HG03432 (cell line): Measurements from ENCODE around the gene ACTG2.
"Not testable (repeated sequence)": the region's sequence is repeated elsewhere in the genome, so short reads cannot be mapped to it uniquely, and the experiment has no call there.

ENCODE experiments used
- ATAC-seq: cut with Tn5 transposase; IDR thresholded peaks from one replicate; pipeline ENCODE4 v1.9.1; 2021; ENCODE audit warnings: mild to moderate bottlenecking, moderate library complexity; ENCODE audit not compliant: unreplicated experiment

The ACTG2 gene

DNA sequence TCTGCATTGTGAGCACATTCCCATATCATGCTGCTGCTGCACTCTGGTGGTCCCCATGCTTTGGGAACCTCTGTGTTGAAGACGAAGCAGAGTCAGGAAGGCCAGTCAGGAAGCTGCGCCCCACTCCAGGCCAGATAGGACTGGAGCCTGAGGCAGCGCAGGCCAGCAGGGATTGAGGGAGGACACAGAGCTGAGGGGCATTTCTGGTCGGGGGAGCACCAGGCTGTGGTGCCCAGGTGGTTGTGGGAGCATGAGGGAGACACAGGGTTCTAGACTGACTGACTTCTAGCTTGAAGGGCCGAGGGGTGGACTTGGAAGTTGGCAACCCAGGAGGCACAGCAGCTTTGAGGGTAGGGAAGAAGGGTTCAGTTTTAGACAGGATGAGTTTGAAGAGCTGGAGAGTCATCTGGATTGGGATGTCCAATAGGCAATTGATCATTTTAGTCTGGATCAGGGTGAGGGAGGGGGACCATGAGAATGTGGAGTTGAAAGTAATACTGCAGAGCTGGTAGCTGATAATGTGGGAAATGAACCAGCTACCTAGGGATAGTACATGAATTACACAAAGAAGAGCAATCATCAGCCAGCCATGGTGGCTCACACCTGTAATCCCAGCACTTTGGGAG is 1.4 kb upstream of the ACTG2 start:
- no peak for ATAC-seq

DNA sequence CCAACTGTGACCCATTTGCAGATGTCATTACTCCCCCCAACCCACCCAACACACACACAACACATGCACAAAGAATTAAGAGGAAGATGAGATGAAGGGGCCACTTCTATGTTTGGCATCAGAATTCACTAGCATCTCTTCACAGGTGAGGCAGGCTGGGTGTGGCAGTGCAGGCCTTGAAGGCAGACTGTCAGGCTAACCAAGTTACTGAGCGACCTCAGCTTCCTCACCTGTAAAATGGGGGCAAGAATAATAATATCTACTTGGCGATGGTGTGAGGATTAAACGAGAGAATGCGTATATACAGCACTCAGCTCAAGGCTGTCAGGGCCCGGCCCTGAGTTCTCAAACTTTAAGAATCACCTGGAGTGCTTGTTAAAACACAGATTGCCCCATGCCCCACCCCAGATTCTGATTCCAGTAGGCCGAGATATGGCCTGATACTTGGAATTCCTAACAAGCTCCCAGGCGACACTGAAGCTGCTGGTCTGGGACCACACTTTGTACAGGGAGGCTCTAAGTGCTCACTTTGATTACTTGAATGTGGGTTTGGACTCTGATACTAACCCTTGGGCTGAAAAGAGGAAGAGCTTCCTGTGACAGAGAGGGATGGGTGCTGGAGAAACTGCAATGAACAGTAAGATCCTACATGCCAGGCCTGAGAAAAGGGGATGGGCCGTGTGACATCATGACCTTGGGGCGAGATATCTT is 1.1 kb downstream of the ACTG2 start:
- ATAC-seq = no peak

DNA sequence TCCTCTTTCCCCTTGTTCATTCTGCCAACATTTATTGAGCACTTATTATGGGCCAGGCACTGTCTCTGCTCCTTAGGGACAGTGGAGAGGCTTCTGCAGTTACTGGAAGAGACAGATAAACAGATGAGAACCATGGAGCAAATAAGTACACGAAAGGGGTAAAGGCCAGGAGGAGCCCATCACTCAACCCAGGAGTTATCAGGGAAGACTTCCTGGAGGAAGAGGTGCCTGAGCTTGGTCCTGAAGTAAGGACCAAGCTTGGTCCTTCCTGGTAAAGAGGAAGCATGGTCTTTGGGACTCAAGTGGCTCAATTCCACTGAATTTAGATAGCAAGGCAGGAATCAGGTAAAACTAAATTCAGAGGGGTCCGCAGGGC is 1.7 kb downstream of the ACTG2 start:
- no peak for ATAC-seq

DNA sequence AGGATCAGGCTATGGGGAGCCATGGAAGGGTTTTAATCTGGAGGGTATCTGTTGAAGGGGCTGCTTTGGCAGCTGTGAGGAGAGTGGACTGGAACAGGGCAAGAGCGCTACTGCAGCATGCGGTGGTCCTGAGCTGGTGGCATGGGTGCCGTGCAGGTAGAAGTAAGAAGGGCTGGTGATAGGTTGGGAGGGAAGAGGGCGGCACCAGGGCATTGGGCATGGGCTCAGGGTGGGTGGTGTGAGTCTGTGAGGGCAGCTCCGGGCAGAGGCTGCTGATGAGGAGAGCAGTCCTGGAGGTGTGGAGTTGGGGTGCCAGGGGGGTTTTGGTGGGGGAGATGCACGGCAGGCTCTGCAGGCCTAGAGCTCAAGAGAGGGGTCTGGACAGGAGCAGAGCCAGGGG is 2.1 kb downstream of the ACTG2 start:
- no peak for ATAC-seq

DNA sequence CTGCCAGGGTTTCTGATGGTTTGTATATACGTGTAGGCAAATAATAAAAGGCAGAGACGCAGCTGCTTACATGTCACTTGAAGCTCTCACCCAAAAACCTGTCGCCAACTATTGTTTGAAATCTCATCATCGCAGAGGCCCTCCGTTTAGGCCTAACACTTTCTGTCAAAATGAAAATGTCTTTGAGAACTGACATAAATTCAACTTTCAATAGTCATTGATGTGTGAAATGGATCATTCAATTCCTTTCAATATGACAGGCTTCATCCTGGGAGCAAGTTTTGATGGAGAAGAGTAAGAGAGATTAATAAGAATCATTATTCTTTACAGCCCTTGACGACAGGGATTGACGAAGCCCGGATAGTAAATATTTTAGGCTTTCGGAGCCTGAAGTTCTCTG is 2.7 kb downstream of the ACTG2 start:
- no peak for ATAC-seq

DNA sequence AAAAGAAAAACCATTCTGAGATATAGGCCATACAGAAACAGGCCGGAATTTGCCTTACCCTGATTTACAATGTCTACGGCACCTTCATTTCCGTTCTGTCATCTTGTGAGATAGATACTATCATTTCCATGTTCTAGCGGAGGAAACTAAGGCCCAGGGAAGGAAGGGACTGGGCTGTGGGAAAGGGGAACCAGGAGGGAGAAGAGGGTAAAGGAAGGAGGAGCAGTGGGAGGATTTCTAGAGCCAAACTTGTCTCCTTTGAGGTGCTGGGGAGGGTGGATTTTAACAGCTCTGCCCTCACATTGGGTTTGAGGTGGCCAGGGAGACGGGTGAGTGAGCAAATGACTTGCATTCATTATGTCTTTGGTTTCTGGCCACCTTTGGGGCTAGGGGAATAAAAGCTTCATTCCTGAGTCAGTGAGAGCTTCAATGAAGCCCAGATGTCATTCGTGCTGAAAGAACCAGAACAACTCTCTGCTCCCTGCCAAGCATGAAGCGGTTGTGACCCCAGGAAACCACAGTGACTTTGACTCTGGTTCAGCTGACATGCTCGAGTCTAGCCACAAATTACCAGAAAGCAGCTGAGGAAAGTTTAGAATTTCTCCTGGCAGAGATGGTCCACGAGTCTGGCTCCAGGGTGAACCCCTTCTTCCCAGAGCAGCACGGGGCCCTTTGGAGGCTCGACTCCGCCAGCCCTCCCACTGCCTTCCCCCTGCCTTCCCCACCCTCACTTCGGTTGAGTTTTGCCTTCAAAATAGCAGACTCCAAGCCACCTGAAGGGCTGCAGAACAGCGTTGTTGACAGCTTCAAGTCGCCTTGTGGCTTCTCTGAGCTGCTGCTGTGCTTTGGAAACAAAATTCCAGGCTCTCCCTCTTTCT is 3.8 kb downstream of the ACTG2 start:
- peak; percentile 69 for ATAC-seq

DNA sequence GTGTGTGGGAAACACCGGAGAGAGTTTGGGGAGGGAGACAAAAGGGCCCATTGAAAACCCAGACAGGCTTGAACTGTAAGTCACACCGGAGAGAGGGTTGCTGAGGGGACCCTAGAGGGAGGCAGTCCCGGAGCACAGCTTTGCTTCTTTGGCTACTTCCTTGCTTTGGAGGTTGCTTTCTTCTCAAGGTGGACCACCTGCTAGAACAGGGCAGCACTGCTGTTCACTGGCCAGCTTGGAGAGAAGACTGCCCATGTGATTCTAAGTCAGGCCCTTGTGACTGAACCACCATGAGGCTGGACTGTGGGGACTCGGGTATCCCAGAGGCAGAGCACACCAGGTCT is 4.4 kb downstream of the ACTG2 start:
- no peak for ATAC-seq

DNA sequence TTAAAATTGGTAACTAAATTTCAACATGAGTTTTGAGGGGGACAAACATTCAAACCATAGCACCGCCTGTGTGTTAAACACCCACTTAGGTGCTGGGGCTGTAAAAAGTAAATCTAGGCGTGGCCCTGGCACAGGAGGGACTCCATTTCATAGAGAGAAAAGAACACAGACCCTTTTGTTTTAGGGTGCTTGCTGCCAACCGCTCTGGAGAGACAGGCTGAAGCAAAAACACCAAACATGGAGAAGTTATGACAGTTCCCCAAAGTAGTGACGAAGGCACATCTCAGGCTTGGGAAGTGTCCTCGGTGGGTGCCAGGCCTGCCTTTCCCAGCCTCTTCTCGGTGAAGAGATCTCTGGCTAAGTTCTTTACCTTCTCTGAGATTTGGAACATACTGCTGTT is 5.1 kb downstream of the ACTG2 start:
- ATAC-seq = no peak

DNA sequence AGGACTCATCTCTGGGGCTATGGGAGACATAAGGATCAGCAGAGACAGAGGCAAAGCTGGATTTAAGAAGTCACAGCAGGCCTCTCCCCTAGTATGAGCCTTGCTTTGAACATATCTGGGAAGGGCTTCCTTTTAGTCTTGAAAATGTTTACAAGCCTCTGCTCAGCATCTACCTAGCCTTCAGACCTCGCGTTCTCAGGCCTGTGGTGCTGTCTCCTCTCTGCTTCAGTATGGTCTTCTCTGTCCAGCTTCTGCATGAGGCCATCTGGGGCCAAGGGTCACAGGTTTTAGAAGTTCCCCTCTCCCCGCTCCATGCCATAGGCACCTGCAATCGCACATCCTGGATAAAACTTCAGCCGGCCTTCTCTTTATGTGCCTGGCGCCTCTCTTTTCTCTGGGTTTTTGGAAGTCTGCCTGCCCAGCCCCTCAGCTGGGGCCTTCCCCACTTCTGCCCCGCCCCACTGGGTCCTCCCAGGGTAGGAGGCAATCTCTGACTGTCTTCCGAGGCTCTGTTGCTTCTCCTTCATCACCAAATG is 7.1 kb downstream of the ACTG2 start:
- ATAC-seq = no peak

DNA sequence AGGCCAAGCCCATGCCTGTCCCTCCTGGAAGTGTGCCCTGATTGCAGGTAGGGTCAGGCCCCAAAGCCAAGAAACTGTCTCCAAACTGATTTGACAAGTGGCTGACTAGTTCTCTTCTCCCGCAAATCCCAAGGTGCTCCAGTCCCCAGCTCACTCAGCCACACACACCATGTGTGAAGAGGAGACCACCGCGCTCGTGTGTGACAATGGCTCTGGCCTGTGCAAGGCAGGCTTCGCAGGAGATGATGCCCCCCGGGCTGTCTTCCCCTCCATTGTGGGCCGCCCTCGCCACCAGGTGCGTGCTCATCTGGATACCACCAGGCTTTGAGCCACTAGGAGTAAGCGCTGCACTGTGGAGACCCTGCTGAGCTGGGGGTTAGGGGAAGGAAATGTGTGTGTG is 8.3 kb downstream of the ACTG2 start:
- no peak for ATAC-seq

DNA sequence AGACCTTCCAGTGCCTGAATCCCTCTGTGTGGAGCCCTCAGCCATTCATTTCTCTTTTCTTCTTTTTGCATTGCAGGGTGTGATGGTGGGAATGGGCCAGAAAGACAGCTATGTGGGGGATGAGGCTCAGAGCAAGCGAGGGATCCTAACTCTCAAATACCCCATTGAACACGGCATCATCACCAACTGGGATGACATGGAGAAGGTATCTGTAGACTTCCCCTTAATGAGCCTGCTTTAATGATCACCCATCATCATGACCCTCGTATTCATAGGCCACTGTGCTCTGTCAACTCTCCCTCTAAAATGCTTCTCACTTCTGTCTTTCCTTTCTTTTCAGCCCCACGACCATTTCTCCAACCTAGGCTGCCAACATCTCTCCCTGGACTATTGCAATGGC is 9.5 kb downstream of the ACTG2 start:
- no peak for ATAC-seq

DNA sequence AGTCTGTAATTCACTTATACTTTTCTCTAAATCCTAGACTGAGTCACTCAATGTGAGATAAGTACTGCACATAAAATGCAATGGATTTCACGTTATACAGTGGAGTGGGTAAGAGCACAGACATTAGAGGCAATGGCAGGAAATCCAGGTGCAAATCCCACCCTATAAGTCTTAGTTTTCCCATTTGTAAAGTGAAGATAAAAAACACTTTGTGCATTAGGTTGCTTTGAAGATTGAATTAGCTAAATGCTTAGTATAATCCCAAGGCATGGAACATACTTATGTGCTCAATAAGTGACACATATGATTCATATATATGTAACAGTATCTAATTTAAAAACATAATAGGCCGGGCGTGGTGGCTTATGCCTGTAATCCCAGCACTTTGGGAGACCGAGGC is 10.5 kb downstream of the ACTG2 start:
- ATAC-seq = no peak

DNA sequence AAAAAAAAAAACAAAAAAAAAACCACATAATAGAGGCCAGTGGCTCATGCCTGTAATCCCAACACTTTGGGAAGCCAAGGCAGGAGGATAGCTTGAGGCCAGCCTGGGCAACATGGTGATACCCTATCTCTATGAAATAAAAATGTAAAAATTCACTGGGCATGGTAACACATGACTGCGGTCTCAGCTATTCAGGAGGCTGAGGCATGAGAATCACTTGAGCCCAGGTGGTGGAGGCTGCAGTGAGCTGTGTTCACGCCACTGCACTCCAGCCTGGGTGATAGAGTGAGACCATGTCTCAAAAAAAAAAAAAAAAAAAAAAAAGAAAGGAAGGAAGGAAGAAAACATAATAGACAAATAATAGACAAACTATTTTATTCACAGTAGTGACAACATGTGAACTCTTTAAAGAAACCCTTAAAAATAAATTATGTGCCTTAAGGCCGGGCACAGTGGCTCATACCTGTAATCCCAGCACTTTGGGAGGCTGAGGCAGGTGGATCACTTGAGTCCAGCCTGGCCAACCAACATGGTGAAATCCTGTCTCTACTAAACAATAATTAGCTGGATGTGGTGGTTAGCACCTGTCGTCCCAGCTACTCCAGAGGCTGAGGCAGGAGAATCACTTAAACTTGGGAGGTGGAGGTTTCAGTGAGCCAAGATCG is 11.3 kb downstream of the ACTG2 start:
- not testable (repeated sequence) for ATAC-seq

DNA sequence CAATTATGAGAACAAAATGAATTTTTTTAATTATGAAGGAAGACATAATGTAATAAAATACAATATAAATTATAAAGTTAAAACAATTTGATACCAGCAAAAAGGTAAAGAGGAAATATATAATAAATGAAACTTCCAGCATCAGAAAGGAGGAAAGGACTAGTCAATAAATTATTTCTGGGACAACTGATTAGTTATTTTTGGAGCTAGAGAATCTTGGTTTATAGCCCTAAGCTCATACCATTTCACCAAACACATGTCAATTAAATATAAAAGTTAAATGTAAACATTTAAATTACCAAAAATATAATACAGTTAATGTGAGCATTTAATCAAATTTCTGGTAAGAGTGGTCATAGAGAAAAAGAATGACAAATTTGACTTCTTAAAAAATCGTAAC is 12.1 kb downstream of the ACTG2 start:
- ATAC-seq = no peak

DNA sequence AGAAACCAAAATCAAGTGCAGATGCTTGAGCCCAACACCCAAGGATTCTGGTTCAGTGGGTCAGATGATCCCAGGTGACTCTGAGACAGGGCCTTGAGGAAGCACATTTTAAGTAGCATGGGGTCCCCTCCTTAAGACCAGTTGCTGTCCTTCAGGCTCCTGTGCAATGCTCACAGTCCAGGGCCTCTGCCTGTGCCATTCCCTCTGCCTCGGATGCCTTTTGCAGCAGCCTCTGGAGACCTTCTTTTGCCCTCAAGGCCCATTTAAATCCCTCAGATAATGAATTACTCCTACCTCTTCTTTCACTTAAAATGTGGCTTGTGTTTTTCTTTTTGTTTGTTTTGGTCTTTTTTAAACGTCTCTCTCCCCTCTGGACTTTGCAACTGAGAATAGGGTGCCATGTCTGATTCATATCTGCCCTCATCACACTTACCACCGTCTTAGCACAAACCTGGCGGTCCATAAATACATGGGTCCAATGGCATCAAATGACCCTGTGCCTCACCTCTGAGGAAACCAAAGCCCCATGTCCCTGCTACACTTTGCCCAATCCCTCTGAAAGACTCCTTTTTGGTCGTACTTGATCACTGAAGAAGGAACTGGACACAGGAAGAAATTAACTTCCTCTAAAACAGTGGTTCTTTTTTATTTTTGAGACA is 14.2 kb downstream of the ACTG2 start:
- ATAC-seq = no peak

DNA sequence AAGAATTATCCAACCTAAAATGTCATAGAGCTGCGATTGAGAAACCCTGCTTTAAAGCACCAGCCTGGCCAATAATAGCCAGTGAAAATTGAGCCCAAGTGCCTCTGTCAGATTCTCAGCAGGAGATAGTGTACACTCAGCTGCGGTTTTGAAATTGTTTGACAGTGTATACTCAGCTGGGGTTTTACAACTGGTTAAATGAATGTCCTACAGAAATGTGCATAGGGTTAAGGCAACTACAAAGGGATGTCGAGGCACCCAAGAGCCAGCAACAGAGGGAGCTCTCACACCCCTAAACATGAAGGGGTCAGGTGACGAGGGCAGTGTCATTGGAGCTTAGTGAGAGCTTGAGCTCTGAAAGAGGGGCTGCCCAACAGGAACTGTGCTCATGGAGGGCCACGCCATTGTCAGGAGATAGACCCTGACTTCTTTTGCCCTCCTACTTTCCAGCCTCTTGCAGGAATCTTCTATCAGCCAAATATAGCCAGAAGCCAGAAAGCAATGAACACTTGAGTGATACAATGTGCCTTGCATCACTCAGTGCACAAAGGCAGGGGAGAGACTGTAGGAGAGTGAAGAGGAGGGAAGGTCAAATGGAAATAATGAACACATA is 15.1 kb downstream of the ACTG2 start:
- peak; percentile 75 for ATAC-seq

DNA sequence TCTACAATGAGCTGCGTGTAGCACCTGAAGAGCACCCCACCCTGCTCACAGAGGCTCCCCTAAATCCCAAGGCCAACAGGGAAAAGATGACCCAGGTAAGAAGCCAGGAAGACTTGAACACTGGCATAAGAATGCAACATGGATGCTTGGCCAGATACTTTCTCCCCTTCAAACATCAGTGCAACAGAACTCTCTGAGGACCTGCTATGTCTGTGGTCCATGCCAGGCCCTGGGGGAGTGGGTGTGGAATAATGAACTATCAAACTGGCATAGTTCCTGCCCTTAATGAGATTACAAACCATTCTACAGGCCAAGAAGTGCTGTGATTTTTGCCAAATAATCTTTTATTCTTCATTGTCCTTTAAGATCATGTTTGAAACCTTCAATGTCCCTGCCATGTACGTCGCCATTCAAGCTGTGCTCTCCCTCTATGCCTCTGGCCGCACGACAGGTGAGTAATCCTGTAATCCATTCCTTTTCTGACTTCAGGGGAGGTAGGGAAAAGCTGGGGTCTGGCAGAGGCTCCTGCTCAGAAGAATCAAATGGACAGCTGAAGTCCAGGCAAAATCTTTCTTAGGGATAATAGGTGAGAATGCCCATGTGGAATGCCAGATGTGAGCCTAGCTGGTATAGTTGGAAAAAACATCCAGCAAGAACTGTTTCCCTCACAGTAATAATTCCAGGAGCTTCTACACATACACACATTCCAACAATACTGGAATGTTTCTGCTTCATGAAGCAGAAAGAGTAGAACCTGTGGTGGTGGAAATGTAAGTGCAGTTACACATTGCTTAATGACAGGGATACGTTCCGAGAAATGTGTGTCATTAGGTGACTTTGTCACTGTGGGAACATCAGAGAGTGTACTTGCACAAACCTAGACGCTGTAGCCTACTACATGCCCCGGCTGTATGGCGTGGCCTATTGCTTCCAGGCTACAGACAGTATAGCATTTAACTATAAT is 16.2 kb downstream of the ACTG2 start:
- ATAC-seq = no peak

DNA sequence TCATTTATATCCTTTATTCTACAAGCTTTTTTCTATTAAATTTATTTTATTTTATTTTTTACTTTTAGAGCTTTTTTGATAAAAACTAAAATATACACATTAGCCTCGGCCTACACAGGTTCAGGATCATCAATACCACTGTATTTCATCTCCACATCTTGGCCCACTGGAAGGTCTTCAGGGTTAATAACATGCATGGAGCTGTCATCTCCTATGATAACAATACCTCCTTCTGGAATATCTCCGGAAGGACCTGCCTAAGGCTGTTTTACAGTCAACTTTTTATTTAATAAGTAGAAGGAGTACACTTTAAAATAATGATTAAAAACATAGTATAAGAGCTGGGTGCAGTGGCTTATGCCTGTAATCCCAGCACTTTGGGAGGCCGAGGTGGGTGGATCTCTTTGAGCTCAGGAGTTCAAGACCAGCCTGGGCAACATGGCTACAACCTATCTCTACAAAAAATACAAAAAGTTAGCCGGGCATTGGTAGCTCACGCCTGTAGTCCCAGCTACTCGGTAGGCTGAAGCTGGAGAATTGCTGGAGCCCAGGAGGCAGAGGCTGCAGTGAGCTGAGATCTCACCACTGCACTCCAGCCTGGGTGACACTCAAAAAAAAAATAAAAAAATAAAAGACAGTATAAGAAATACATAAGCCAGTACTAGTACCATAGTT is 18.2 kb downstream of the ACTG2 start:
- ATAC-seq = no peak
